ENCODE measurements around the gene COPS2.
A peak's percentile ranks its signal among the peaks of the same experiment; 100 is the strongest.
"Not testable (repeated sequence)": the region's sequence is repeated elsewhere in the genome, so short reads cannot be mapped to it uniquely, and the experiment has no call there.

Gene COPS2

DNA sequence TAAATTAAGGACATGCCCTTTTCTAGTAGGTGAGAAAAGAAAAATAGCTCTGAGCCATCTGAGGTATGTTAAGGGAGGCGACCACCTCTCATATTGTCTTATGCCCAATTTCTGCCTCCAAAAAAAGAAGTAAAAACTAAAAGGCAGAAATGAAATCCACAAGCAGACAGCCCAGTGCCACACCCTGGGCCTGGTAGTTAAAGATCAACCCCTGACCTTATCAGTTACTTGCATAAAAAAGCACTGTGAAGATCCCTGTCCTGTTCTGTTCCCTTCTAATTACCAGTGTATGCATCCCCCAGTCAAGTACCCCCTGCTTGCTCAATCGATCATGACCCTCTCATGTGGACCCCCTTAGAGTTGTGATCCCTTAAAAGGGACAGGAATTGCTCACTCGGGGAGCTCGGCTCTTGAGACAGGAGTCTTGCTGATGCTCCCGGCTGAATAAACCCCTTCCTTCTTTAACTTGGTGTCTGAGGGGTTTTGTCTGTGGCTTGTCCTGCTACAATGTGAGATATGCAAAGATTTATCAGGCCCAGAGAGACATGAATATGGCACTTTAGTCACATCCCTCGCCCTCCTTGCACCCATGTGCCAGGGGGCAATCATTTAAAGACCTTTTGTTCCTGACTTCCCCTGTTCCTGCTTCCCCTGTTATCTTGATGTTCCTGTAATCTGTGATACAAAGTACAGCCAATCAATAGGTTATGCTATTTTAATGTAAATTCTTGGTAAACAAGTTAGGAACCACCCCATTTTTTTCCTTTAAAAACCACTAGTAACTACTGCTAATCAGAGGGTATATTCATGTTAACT lies 20.4 kb upstream of the COPS2 start:
- not testable (repeated sequence) for H3K4me3 Mint-ChIP-seq; H3K36me3 Mint-ChIP-seq; ATAC-seq (ENCODE audit: low read depth); DNase-seq (ENCODE audit: low spot score in 2 of 2); H3K27ac Mint-ChIP-seq; H3K9me3 Mint-ChIP-seq; H3K27me3 Mint-ChIP-seq
- peaks cover 16% of the 10 kb centered on the region for H3K4me1 Mint-ChIP-seq

DNA sequence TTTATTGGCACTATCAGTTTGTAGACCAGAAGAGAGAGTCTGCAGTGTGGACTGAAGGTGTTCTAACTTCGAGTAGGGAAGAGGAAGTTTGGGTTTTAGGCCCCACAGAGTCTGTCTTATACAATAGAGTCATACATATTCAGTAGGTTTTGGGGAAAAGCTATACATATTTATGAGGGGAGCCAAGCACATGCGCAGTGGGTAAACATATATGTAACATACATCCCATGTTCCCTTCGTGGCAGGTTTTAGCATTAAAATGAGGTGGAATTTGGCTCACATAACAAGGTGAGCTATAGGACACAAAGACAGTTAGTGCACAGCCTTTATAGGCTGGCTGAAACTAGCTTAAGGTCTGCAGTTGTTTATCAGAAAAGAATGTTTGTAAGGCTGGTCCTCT lies 19.5 kb upstream of the COPS2 start:
- Mint-ChIP-seq H3K4me1 (peaks cover 20% of the 10 kb centered on the region), H3K4me3 (no peak overlapping the region), H3K27me3 (no peaks in the 10 kb centered on the region), H3K36me3 (peaks cover 2% of the 10 kb centered on the region), H3K9me3 (no peaks in the 10 kb centered on the region), H3K27ac (no peak overlapping the region)
- ATAC-seq (ENCODE audit: low read depth), result no peak
- DNase-seq (ENCODE audit: low spot score in 2 of 2), result no peak

DNA sequence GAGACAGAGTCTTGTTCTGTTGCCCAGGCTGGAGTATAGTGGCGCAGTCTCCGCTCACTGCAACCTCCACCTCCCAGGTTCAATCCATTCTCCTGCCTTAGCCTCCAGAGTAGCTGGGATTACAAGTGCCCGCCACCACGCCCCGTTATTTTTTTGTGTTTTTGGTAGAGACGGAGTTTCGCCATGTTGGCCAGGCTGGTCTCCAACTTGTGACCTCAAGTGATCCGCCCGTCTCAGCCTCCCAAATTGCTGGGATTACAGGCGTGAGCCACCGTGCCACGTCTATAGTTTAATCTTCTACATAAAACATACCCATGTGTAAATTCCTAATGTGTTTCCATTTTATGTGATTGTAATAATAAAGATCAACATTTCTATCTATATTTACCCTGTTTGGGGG lies 16.4 kb upstream of the COPS2 start:
- Mint-ChIP-seq H3K9me3 (no peaks in the 10 kb centered on the region), H3K27me3 (no peaks in the 10 kb centered on the region), H3K4me3 (peak overlapping the region; percentile 41), H3K27ac (no peak overlapping the region), H3K4me1 (peaks cover 26% of the 10 kb centered on the region), H3K36me3 (peaks cover 2% of the 10 kb centered on the region)
- no peak for DNase-seq (ENCODE audit: low spot score in 2 of 2)
- no peak for ATAC-seq (ENCODE audit: low read depth)

DNA sequence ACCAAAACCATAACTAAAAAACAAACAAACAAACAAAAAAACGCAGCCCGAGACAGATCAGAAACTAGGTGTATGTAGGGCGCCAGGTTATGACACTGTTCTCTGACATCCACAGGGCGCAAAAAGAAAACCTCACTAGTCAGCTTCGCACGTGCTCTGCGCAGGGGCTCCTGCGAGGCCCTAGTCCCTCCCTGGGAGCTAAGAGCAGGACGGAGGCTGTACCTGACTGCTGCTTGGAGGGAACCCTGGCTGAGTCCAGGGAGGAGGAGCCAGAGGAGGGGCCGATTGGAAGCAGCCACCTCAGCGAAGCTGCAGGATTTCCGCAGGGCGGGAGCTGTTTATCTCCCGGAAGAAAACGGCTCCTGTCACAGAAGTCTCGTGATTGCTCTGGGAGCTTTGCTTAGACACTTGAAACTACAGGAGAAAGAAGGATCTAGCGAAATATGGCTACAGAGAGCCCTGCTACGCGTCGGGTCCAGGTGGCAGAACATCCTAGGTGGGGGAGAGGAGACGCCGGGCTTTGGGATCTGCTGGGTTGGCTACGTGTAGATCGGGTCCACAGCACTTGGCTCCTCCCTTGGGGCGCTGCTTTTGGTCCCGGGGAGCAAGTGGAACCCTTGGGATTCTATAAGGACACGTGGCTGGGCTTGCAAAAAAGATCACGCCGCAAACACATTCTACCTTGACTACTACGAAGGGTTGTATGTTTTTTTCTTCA lies 14.6 kb upstream of the COPS2 start, which contains the start of gene GALK2:
TSS of gene GALK2 (plus strand) at position 368 of the 718 bp plus-strand sequence. CDS start at position 444, 76 bp downstream.
- DNase-seq (ENCODE audit: low spot score in 2 of 2) (peak; percentile 38 to 51), ATAC-seq (ENCODE audit: low read depth) (peak; percentile 90)
- Mint-ChIP-seq H3K36me3 (no peaks in the 10 kb centered on the region), H3K4me1 (peaks cover 23% of the 10 kb centered on the region), H3K9me3 (no peaks in the 10 kb centered on the region), H3K27ac (peak within 1 kb of the TSS; percentile 93), H3K27me3 (no peaks in the 10 kb centered on the region), H3K4me3 (peak within 1 kb of the TSS; percentile 97)

DNA sequence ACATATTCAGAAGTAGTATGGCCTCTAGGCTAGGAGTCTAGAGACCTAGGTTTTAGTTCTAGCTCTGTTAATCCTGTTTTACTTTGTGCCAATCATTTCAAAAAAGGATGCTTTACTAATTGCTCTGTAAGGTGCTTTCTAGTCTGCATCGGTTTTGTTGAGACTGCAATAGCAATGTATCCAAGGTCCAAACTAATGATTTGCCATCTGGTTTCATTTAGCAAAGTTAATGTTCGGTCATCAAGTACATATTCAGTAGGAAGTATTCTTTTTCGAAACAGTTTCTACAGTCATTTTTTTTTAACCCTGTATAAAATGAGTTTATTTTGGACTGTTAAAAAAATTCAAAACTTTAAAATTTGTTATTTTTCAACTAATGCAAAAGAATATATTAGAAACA lies 12.6 kb upstream of the COPS2 start:
- Mint-ChIP-seq H3K4me1 (peaks cover 18% of the 10 kb centered on the region), H3K27ac (no peak overlapping the region), H3K9me3 (no peaks in the 10 kb centered on the region), H3K27me3 (no peaks in the 10 kb centered on the region), H3K4me3 (no peak overlapping the region), H3K36me3 (peaks cover 2% of the 10 kb centered on the region)
- DNase-seq (ENCODE audit: low spot score in 2 of 2), result no peak
- ATAC-seq (ENCODE audit: low read depth), result no peak

DNA sequence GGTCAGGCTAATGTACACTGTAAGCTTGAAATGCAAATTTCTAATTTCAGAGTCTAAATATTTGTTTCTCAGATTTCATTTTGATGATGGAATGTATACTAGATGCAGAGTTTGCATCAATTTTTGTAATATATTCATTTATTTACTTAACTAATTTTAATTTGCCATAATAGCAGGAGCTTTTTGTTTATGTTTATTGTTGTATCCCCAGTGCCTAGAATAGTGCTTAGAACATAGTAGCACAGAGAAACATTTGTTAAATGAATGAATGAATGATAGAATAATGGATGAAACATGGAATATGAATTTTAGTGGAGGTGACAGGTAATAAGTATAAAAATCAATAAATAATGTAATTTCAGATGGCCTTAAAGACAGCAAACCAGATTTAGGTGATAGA lies 9.5 kb upstream of the COPS2 start:
- Mint-ChIP-seq H3K4me3 (no peak overlapping the region), H3K36me3 (peaks cover 9% of the 10 kb centered on the region), H3K27ac (no peak overlapping the region), H3K27me3 (no peaks in the 10 kb centered on the region), H3K4me1 (peaks cover 6% of the 10 kb centered on the region), H3K9me3 (no peaks in the 10 kb centered on the region)
- ATAC-seq (ENCODE audit: low read depth), result no peak
- DNase-seq (ENCODE audit: low spot score in 2 of 2), result no peak

DNA sequence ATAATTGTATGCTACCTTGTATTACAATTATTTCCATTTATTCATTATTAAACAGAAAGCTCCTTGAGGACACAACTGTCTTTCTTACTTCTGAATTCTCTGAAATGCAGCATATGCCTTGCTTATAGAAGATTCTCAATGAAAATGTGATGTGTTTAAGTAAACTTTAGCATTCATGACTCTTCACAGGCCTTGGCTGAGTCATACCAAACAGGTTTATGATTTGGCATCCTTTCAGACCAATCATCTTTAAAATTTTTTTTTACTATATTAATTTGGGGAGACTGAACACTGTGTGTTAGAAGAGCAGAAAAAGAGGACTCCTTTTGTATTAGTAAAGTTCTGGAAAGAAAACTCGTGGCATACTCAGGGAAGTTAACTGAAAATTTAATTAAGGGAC lies 8.3 kb upstream of the COPS2 start:
- ATAC-seq (ENCODE audit: low read depth) (no peak), DNase-seq (ENCODE audit: low spot score in 2 of 2) (no peak)
- no peaks in the 10 kb centered on the region for H3K4me1 Mint-ChIP-seq
- no peaks in the 10 kb centered on the region for H3K9me3 Mint-ChIP-seq
- H3K4me3 Mint-ChIP-seq, result no peak overlapping the region
- H3K27me3 Mint-ChIP-seq, result no peaks in the 10 kb centered on the region
- H3K27ac Mint-ChIP-seq, result no peak overlapping the region
- H3K36me3 Mint-ChIP-seq, result peaks cover 9% of the 10 kb centered on the region

DNA sequence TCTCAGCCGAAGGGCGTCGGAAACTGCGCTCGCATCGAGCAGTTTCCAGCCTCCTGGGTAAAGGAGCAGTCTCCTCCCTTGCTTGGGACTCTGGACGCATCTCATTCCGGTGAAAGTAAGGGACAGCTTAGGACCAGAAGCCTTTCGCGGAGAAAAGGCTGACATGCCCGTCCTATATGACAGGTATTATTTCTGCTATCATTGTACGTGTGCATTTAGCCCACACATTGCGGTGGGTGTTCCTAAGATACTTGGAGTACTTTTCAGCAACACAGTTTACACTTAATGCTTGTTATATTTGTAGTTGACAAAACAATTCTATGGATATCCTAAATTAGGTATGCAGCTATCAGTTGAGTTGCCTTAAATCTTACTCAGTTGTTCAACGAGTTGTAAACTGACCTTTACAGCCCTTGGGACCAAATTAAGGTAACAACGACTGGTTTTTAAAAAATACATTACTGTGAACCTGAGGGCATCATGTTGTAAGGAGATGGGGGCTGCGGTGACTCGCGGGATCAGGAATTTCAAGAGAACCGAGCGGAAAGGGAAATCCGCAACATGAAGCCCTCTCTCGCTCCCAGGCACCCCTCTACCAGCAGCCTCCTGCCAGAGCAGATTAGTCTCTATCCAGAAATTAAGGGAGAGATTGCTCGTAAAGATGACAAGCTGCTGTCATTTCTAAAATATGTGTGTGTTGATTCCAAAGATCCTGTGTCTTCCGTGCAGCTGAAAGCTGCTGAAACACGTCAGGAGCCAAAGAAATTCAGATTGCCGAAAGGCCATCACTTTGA lies 632 bp upstream of the COPS2 start:
- peak overlapping the region; percentile 98 for H3K4me3 Mint-ChIP-seq
- no peak for DNase-seq (ENCODE audit: low spot score in 2 of 2)
- H3K4me1 Mint-ChIP-seq, result peaks cover 17% of the 10 kb centered on the region
- no peaks in the 10 kb centered on the region for H3K36me3 Mint-ChIP-seq
- no peaks in the 10 kb centered on the region for H3K9me3 Mint-ChIP-seq
- H3K27ac Mint-ChIP-seq, result peak overlapping the region; percentile 96
- peak; percentile 20 for ATAC-seq (ENCODE audit: low read depth)
- H3K27me3 Mint-ChIP-seq, result no peaks in the 10 kb centered on the region

DNA sequence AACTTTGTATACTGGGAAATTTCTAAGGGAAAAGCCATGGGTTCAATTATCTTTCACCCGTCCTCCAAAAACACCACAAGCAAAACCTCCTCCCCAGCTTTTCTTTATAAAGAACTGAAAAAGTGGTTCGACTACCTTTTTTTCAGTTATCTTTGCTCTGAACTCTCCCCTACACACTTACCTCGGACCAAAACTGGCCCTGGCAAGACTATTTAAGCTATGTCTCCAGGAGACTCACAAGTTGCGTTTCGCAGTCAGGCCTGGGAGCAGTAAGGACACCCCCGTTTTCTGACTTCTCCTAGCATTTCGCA lies 645 bp downstream of the COPS2 start:
- peaks cover 17% of the 10 kb centered on the region for H3K4me1 Mint-ChIP-seq

DNA sequence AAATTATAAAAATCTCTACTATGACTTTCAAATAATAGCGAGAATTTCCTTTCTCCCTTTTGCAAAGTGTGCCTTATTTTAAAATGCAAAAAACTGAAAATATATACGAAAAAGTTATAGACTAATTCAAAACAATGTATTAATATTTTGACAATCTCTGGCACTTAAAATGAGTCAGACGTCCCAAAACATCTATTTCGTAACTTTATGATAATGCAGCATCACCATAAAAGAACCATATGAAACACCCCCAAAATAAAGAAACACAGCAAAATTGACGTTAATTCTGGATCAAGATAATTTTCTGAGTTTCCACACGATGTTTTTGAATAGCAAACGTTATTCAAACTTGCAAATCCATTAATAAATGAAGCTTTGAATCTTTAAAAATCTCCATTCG lies 1.0 kb downstream of the COPS2 start:
- no peaks in the 10 kb centered on the region for H3K27me3 Mint-ChIP-seq
- peak overlapping the region; percentile 98 for H3K4me3 Mint-ChIP-seq
- no peaks in the 10 kb centered on the region for H3K9me3 Mint-ChIP-seq
- peak overlapping the region; percentile 96 for H3K27ac Mint-ChIP-seq
- H3K36me3 Mint-ChIP-seq, result peaks cover under 1% of the 10 kb centered on the region
- no peak for DNase-seq (ENCODE audit: low spot score in 2 of 2)
- H3K4me1 Mint-ChIP-seq, result peaks cover 17% of the 10 kb centered on the region
- ATAC-seq (ENCODE audit: low read depth), result no peak

More for the DNA sequence above, 645 bp downstream of the COPS2 start:
- ATAC-seq (ENCODE audit: low read depth), result no peak
- Mint-ChIP-seq H3K9me3 (no peaks in the 10 kb centered on the region), H3K4me3 (peak overlapping the region; percentile 98), H3K36me3 (no peaks in the 10 kb centered on the region), H3K27ac (peak overlapping the region; percentile 96), H3K27me3 (no peaks in the 10 kb centered on the region)
- no peak for DNase-seq (ENCODE audit: low spot score in 2 of 2)

DNA sequence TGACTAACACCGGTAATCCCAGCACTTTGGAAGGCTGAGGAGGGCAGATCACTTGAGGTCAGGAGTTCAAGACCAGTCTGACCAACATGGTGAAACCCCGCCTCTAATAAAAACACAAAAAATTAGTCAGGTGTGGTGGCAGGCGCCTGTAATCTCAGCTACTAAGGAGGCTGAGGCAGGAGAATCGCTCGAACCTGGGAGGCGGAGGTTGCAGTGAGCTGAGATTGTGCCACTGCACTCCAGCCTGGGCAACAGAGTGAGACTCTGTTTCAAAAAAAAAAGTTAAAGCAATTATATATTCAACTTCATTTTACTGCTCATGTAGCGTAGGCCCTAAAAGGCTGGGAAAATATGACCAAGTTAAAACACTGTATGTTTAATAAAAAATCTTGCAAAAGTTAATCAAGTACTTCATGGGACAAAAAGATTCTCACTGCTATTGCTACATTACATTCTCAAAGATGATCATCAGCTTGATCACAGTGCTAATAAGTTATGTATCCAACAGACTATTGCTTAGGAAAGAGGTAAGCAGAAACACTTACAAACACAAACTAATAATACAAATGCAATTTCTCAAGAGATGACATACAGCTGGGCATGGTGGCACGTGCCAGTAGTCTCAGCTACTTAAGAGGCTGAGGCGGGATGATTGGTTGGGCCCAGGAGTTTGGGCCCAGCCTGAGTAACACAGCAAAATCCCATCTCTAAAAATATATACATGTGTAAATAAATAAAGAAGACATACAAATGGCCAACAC lies 2.7 kb downstream of the COPS2 start:
- peaks cover 9% of the 10 kb centered on the region for H3K36me3 Mint-ChIP-seq
- DNase-seq (ENCODE audit: low spot score in 2 of 2), result no peak

DNA sequence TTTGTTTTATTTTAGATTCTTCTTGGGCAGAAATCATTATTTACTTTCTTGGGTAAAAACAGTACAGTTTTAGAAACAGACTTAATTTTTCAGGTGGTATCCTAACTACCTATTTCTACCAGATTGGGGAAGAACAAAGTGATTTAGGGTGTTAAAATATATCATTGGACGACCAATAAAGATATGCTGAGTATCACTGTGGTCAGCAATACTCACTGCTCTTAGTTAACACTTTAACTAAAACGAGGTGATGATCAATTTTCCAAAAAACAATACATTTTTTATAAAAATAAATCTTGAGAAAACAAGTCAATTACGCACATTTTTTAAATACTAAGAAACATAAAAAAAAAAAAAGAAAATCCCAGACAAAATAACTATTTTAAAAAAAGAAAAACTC lies 3.6 kb downstream of the COPS2 start:
- Mint-ChIP-seq H3K27me3 (no peaks in the 10 kb centered on the region), H3K36me3 (peaks cover 9% of the 10 kb centered on the region), H3K4me1 (peaks cover 25% of the 10 kb centered on the region), H3K9me3 (no peaks in the 10 kb centered on the region), H3K4me3 (no peak overlapping the region), H3K27ac (no peak overlapping the region)
- ATAC-seq (ENCODE audit: low read depth) (no peak), DNase-seq (ENCODE audit: low spot score in 2 of 2) (no peak)

More for the DNA sequence above, 2.7 kb downstream of the COPS2 start:
- H3K4me1 Mint-ChIP-seq, result peaks cover 24% of the 10 kb centered on the region
- no peak for ATAC-seq (ENCODE audit: low read depth)
- H3K27me3 Mint-ChIP-seq, result no peaks in the 10 kb centered on the region
- no peaks in the 10 kb centered on the region for H3K9me3 Mint-ChIP-seq
- H3K4me3 Mint-ChIP-seq, result peak overlapping the region; percentile 62
- H3K27ac Mint-ChIP-seq, result no peak overlapping the region

DNA sequence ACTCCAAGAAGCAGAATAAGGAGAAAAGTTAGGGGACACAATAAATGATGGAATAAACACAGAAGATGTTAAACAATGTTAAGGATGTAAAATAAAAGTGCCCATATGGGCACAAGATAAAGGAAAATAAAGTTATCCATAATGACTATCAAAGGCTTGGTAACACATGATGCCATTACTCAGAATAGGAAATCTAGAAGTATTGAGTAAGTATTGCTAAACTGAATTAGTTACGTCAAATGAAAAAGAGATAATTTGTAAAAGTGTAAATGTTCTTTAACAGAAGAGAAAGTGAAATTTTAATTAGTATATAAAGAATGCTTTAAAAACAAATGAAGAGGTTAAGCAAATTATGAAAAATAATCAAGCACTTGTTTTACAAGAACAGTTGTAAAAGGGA lies 6.7 kb downstream of the COPS2 start:
- Mint-ChIP-seq H3K4me3 (no peak overlapping the region), H3K36me3 (peaks cover 13% of the 10 kb centered on the region)

More for the DNA sequence above, 6.7 kb downstream of the COPS2 start:
- Mint-ChIP-seq H3K9me3 (no peaks in the 10 kb centered on the region), H3K4me1 (peaks cover 29% of the 10 kb centered on the region), H3K27ac (peak overlapping the region; percentile 13), H3K27me3 (no peaks in the 10 kb centered on the region)
- ATAC-seq (ENCODE audit: low read depth) (no peak), DNase-seq (ENCODE audit: low spot score in 2 of 2) (no peak)
